Endothelial cell of umbilical vein (primary cell): ENCODE measurements around the gene PTCH1. TPM values are rescaled to one million over a fixed set of nuclear protein-coding genes. Genes with fewer than 3 reads are reported as not detected.

Experiments used
- BruUV-seq: library from RNA; stranded (reverse); fragments of 400-500 nt; replicated peaks from 2 replicates; lab custom pipeline; 2021; lab: Mats Ljungman, UMichigan
- CTCF ChIA-PET: fragments of 300-600, 350-600 bp; sonication (Branson Sonifier 250); formaldehyde crosslinking; loops from one replicate; lab custom pipeline; 2021; ENCODE audit warnings: antibody characterized with exemption, inconsistent platforms; lab: Charles Lee
- POLR2A ChIA-PET: fragments of 300-600, 350-600 bp; sonication (Branson Sonifier 250); formaldehyde crosslinking; loops from one replicate; lab custom pipeline; 2021; ENCODE audit warnings: antibody characterized with exemption, inconsistent platforms; lab: Charles Lee
- DNase-seq: peaks from one replicate; pipeline ENCODE4 v3.0.0-alpha.2; 2011; ENCODE audit warnings: low read depth, low spot score
- FAIRE-seq: peaks from 2 replicates; lab custom pipeline; 2011; peaks lifted over from hg19 to GRCh38; lab: Jason Lieb, UNC
- H2AFZ ChIP-seq: 2 replicates; pipeline ENCODE4 v1.6.0; 2012; ENCODE audit warnings: low read depth, low read length, control low read depth, inconsistent platforms
- H3K27ac ChIP-seq: 2 replicates; pipeline ENCODE4 v1.5.1; 2011; ENCODE audit warnings: low read depth, mild to moderate bottlenecking, control low read depth, low read length, moderate library complexity; ENCODE audit not compliant: insufficient read depth
- H3K27me3 ChIP-seq, 2 experiments: 2 replicates each; pipeline versions ENCODE4 v1.6.0 to v1.6.1; 2011; ENCODE audit warnings: low read length in 2 of 2, mixed read lengths in 1 of 2; ENCODE audit not compliant: control insufficient read depth in 2 of 2, insufficient read depth in 2 of 2
- H3K36me3 ChIP-seq, 2 experiments: 2 replicates in 1 of 2; 3 replicates in 1 of 2; pipeline ENCODE4 v1.5.1; 2011; ENCODE audit warnings: low read length in 2 of 2, mild to moderate bottlenecking in 1 of 2, moderate library complexity in 1 of 2; ENCODE audit not compliant: control insufficient read depth in 2 of 2, insufficient read depth in 2 of 2; ENCODE audit errors: extremely low read depth in 1 of 2
- H3K4me1 ChIP-seq: 3 replicates; pipeline ENCODE4 v1.5.1; 2011; ENCODE audit warnings: mild to moderate bottlenecking, low read length; ENCODE audit not compliant: control insufficient read depth, insufficient read depth; ENCODE audit errors: extremely low read depth
- H3K4me2 ChIP-seq: 2 replicates; pipeline ENCODE4 v1.6.1; 2011; ENCODE audit warnings: low read length, control low read depth, mixed read lengths; ENCODE audit not compliant: insufficient read depth
- H3K4me3 ChIP-seq, 3 experiments: fragments of 200-600 bp in 1 of 3; sonication (generic), shearing (Covaris generic) in 1 of 3; replicated peaks in 1 of 3; 2 replicates each; pipeline ENCODE4 v1.5.1; 2011 to 2016; ENCODE audit warnings: control low read depth in 3 of 3, low read length in 3 of 3, mild to moderate bottlenecking in 2 of 3, inconsistent platforms in 1 of 3, low read depth in 1 of 3, moderate library complexity in 1 of 3; ENCODE audit not compliant: insufficient read depth in 1 of 3
- H3K79me2 ChIP-seq: 2 replicates; pipeline ENCODE4 v1.6.0; 2012; ENCODE audit warnings: low read length, inconsistent platforms; ENCODE audit not compliant: control insufficient read depth, insufficient read depth
- H3K9ac ChIP-seq: replicated peaks from 2 replicates; pipeline ENCODE3; 2011; ENCODE audit warnings: low read length, control low read depth; ENCODE audit not compliant: insufficient read depth; ENCODE audit errors: extremely low read depth
- H3K9me1 ChIP-seq: replicated peaks from 3 replicates; pipeline ENCODE4 v1.6.0; 2011; ENCODE audit warnings: mild to moderate bottlenecking, low read length; ENCODE audit not compliant: control insufficient read depth, insufficient read depth; ENCODE audit errors: extremely low read depth
- H3K9me3 ChIP-seq: replicated peaks from 2 replicates; pipeline ENCODE4 v1.5.1; 2012; ENCODE audit warnings: low read length, inconsistent platforms; ENCODE audit not compliant: control insufficient read depth, insufficient read depth
- H4K20me1 ChIP-seq: replicated peaks from 2 replicates; pipeline ENCODE3; 2011; ENCODE audit warnings: mild to moderate bottlenecking, low read length; ENCODE audit not compliant: control insufficient read depth, insufficient read depth; ENCODE audit errors: extremely low read depth
- CTCF ChIP-seq, 2 donors: IDR thresholded peaks; 1 replicate in 1 of 2; 2 replicates in 1 of 2; pipeline ENCODE4 v1.5.1; 2011; ENCODE audit warnings: low read length in 2 of 2, mild to moderate bottlenecking in 2 of 2, moderate library complexity in 2 of 2, control low read depth in 1 of 2, inconsistent platforms in 1 of 2, low read depth in 1 of 2; ENCODE audit not compliant: insufficient read depth in 1 of 2; ENCODE audit errors: extremely low read depth in 1 of 2
- EZH2 ChIP-seq: IDR thresholded peaks from 2 replicates; pipeline ENCODE4 v1.6.1; 2012; ENCODE audit warnings: borderline replicate concordance, low read depth, mild to moderate bottlenecking, moderate library complexity, low read length, inconsistent platforms; ENCODE audit not compliant: severe bottlenecking
- FOS ChIP-seq: IDR thresholded peaks from 2 replicates; pipeline ENCODE4 v1.6.1; 2011; ENCODE audit warnings: mild to moderate bottlenecking, low read length, moderate library complexity, borderline replicate concordance; ENCODE audit not compliant: insufficient read depth
- GATA2 ChIP-seq: IDR thresholded peaks from 2 replicates; pipeline ENCODE4 v1.7.0; 2011; ENCODE audit warnings: low read depth, mild to moderate bottlenecking, moderate library complexity, mixed read lengths, low read length; ENCODE audit not compliant: insufficient read length, insufficient read depth
- JUN ChIP-seq: IDR thresholded peaks from 2 replicates; pipeline ENCODE4 v1.6.1; 2011; ENCODE audit warnings: borderline replicate concordance, low read depth; ENCODE audit not compliant: insufficient read length, insufficient read depth
- MAX ChIP-seq: IDR thresholded peaks from 2 replicates; pipeline ENCODE4 v1.6.1; 2011; ENCODE audit not compliant: insufficient read depth, insufficient read length
- MYC ChIP-seq: IDR thresholded peaks from one replicate; pipeline ENCODE4 v1.6.1; 2011; ENCODE audit warnings: mild to moderate bottlenecking, low read depth, low read length
- POLR2A ChIP-seq: IDR thresholded peaks from 2 replicates; pipeline ENCODE4 v1.6.1; 2012; ENCODE audit warnings: low read depth, mild to moderate bottlenecking, control low read depth, low read length
- POLR2AphosphoS5 ChIP-seq: IDR thresholded peaks from 2 replicates; pipeline ENCODE4 v1.6.1; 2012; ENCODE audit warnings: low read depth, mild to moderate bottlenecking, control low read depth, low read length, moderate library complexity; ENCODE audit not compliant: insufficient read depth
- dilution Hi-C: fragments of 300-500 bp; cut with MboI; formaldehyde crosslinking; loops from one replicate; pipeline ENCODE4 v1.15.0; 2019; ENCODE audit warnings: low sequenced_read_pairs; ENCODE audit not compliant: extremely low pct_ligation_motif_present
- intact Hi-C: fragments of 100-400 bp; cut with micrococcal nuclease; formaldehyde crosslinking; loops from one replicate; pipeline ENCODE4 v1.10.0; 2022
- polyA plus RNA-seq, 4 experiments: library from polyadenylated mRNA; depleted of rRNA in 3 of 4; stranded (reverse) in 3 of 4; unstranded in 1 of 4; fragments of >200 nt; gene quantifications; 2 replicates each; pipeline versions ENCODE4 v1.2.1 to v1.2.3, GENCODE V29; 2011 to 2012; ENCODE audit warnings: missing spikeins in 1 of 4
- total RNA-seq: library from RNA; stranded (reverse); gene quantifications from 2 replicates; pipeline ENCODE4 v1.2.3, GENCODE V29; 2021

Gene PTCH1
- total and polyA plus RNA-seq, 2 donors (not counting 3 experiments of a cell fraction or from before 2014, with no cell fraction given): 3.9 to 12.1 TPM

- dilution Hi-C loops (no loop called here), intact Hi-C loops (loop anchor here (1.0 to 5.0 kb wide), 6 partner anchors 79 to 556 kb away; partner anchors contain the start of gene FANCC)
- CTCF ChIA-PET: interaction anchor here (0.6 to 2.2 kb wide), 7 partner anchors 13 to 804 kb away, joined by 3 to 10 read pairs (median 3); no protein-coding TSS in a partner anchor
- H3K9me1 ChIP-seq: no peaks in the 10 kb centered on the region
- TF ChIP-seq POLR2AphosphoS5 (peak; percentile 34), POLR2A (no peak), MAX (no peak), EZH2 (no peak)
- DNase-seq (peak; percentile 59), FAIRE-seq (peak; percentile 35)
- H3K36me3 ChIP-seq: no peaks in the 10 kb centered on the region
- H3K27ac ChIP-seq: peak overlapping the region; percentile 75
- peak overlapping the region; percentile 75 for H3K9ac ChIP-seq
- no peaks in the 10 kb centered on the region for H4K20me1 ChIP-seq
- H3K4me2 ChIP-seq: peak overlapping the region; percentile 87
- H3K79me2 ChIP-seq: no peaks in the 10 kb centered on the region
- no TSS peak for BruUV-seq
- H3K4me1 ChIP-seq: peaks cover 10% of the 10 kb centered on the region
- H2AFZ ChIP-seq: peak overlapping the region; percentile 74
- H3K9me3 ChIP-seq: no peaks in the 10 kb centered on the region
- POLR2A ChIA-PET: interaction anchor here (0.7 kb wide), 1 partner anchor 162 kb away, joined by 3 read pairs; no protein-coding TSS in a partner anchor
- H3K27me3 ChIP-seq: no peaks in the 10 kb centered on the region
- H3K4me3 ChIP-seq: peak overlapping the region; percentile 40 to 77 (median 74)
Observed at GRCh38 chr9:95505717-95506427, 10.9 kb downstream of the PTCH1 start.

DNA sequence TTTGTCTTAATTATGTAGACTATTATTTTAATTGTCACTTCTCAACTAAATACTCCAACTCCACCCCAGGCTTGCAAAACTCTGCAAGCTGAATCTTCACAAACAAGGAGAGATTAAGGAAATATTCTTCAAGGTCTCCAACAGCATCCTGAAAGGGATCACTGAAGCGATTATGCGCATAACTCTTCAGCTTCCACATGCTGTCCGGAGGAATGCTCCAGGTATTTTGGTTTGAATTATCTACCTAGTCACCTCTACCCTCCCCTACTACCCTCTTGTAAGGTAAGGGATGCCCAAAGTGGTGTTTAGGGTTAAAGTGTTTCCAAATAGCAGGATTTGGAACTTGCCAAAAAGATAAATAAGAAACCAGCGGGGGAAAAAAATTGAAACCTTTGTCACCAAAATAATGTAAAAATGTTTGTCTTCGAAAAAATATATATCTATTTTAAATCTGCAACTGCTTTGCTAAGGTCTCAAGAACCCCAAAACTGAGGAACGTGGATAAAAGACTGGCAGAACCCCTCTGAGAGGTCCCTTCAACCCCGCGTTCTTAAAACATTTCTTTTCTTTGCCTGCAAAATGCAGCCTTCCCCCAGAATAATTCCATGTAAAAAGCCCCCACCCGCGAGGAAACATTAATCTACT is 11.6 kb downstream of the PTCH1 start:
- H3K9ac ChIP-seq: peak overlapping the region; percentile 75
- peak overlapping the region; percentile 87 for H3K4me2 ChIP-seq
- ChIA-PET POLR2A (interaction anchor here (0.7 kb wide), 1 partner anchor 163 kb away, joined by 3 read pairs; no protein-coding TSS in a partner anchor), CTCF (interaction anchor here (0.6 to 0.7 kb wide), 2 partner anchors 187 to 233 kb away, joined by 3 read pairs; no protein-coding TSS in a partner anchor)
- FAIRE-seq (no peak), DNase-seq (no peak)
- no peaks in the 10 kb centered on the region for H4K20me1 ChIP-seq
- no peaks in the 10 kb centered on the region for H3K27me3 ChIP-seq
- H2AFZ ChIP-seq: peak overlapping the region; percentile 50
- H3K4me3 ChIP-seq: peak overlapping the region in 2 of 3 experiments; percentile 74 to 77
- no peak overlapping the region for H3K27ac ChIP-seq
- peaks cover 10% of the 10 kb centered on the region for H3K4me1 ChIP-seq
- no peaks in the 10 kb centered on the region for H3K79me2 ChIP-seq
- intact Hi-C loops: loop anchor here (5.0 kb wide), 3 partner anchors 222 to 557 kb away; no protein-coding TSS in a partner anchor
- H3K9me1 ChIP-seq: no peaks in the 10 kb centered on the region
- TF ChIP-seq MAX (no peak), FOS (no peak), GATA2 (no peak), EZH2 (no peak), POLR2A (no peak), POLR2AphosphoS5 (no peak), MYC (no peak), CTCF (IDR thresholded peaks at IDR 0.05; ENCODE audit: extremely low read depth in 1 of 2, insufficient read depth in 1 of 2, low read depth in 1 of 2, low read length in 2 of 2) (no peak), JUN (no peak)
- no peaks in the 10 kb centered on the region for H3K36me3 ChIP-seq
- H3K9me3 ChIP-seq: no peaks in the 10 kb centered on the region
- TSS peak; percentile 24 for BruUV-seq
- dilution Hi-C loops: no loop called here
